ENCODE data around the gene UBE2QL1. TPM values are rescaled to one million over a fixed set of nuclear protein-coding genes. Genes with fewer than 3 reads are reported as not detected.

The UBE2QL1 gene
- total and polyA plus RNA-seq, 2 donors (not counting 1 experiment from before 2014, with no cell fraction given), result 0.33 to 1.7 TPM

GRCh38 chr5:6408627-6409446 is 39.8 kb upstream of the UBE2QL1 start:
- TF ChIP-seq EZH2 (IDR thresholded peaks at IDR 0.05; ENCODE audit: borderline replicate concordance, insufficient read depth, low read depth, low read length, poor library complexity, severe bottlenecking) (no peak), CTCF (IDR thresholded peaks at IDR 0.05) (no peak)
- no peak overlapping the region for H3K27ac ChIP-seq (ENCODE audit: low read length in 2 of 2)
- Mint-ChIP-seq H3K27me3 (peaks cover 23% of the 10 kb centered on the region), H3K4me1 (no peaks in the 10 kb centered on the region), H3K9me3 (ENCODE audit: insufficient read depth) (peaks cover 3% of the 10 kb centered on the region), H3K4me3 (no peak overlapping the region), H3K27ac (no peak overlapping the region)
- no peak overlapping the region for H3K4me3 ChIP-seq (ENCODE audit: control extremely low read depth in 1 of 5, extremely low read depth in 1 of 5, insufficient read depth in 1 of 5, low read depth in 2 of 5, low read length in 4 of 5)
- H3K9me3 ChIP-seq (ENCODE audit: control extremely low read depth in 1 of 3, control insufficient read depth in 2 of 3, insufficient read depth in 1 of 3, low read length in 2 of 3), result peaks cover 0 to 3% (median 0%) of the 10 kb centered on the region in 3 donors
- ATAC-seq (ENCODE audit: low read depth), result no peak
- no peak overlapping the region for H3K4me2 ChIP-seq (replicated peaks; ENCODE audit: low read depth, low read length, poor library complexity, severe bottlenecking)
- H2AFZ ChIP-seq (ENCODE audit: insufficient read depth, low read depth, low read length, poor library complexity, severe bottlenecking), result no peak overlapping the region
- no peaks in the 10 kb centered on the region for H3K4me1 ChIP-seq (ENCODE audit: control insufficient read depth in 2 of 2, insufficient read depth in 2 of 2, low read length in 2 of 2)
- H3K9ac ChIP-seq (ENCODE audit: low read length), result no peak overlapping the region
- POLR2A ChIA-PET, result no interaction called here
- no peak for DNase-seq
- CTCF ChIA-PET, result no interaction called here
- H3K79me2 ChIP-seq (ENCODE audit: control insufficient read depth, insufficient read depth, low read length), result no peaks in the 10 kb centered on the region
- no peaks in the 10 kb centered on the region for H4K20me1 ChIP-seq (ENCODE audit: control insufficient read depth, insufficient read depth, low read length, poor library complexity, severe bottlenecking)
- WGBS (ENCODE audit: insufficient coverage), result 83% methylated on average over 7 of the region's 8 CpGs
- intact Hi-C loops (cut with micrococcal nuclease), result no loop called here
- peaks cover 0 to 3% (median 1%) of the 10 kb centered on the region in 4 experiments for H3K27me3 ChIP-seq (replicated peaks in 1 of 4; ENCODE audit: control extremely low read depth in 1 of 4, control insufficient read depth in 3 of 4, insufficient read depth in 4 of 4, low read length in 3 of 4)
- no peaks in the 10 kb centered on the region for H3K36me3 ChIP-seq (replicated peaks in 1 of 2; ENCODE audit: control extremely low read depth in 1 of 2, control insufficient read depth in 1 of 2, extremely low read depth in 1 of 2, insufficient read depth in 2 of 2, low read length in 1 of 2)

GRCh38 chr5:6410421-6410820 is 38.2 kb upstream of the UBE2QL1 start:
- Mint-ChIP-seq H3K27me3 (peaks cover 26% of the 10 kb centered on the region), H3K4me3 (no peak overlapping the region), H3K9me3 (ENCODE audit: insufficient read depth) (peaks cover 3% of the 10 kb centered on the region), H3K27ac (no peak overlapping the region), H3K4me1 (no peaks in the 10 kb centered on the region)
- Histone ChIP-seq H3K27ac (ENCODE audit: low read length in 2 of 2) (no peak overlapping the region), H3K4me3 (ENCODE audit: control extremely low read depth in 1 of 5, extremely low read depth in 1 of 5, insufficient read depth in 1 of 5, low read depth in 2 of 5, low read length in 4 of 5) (no peak overlapping the region), H2AFZ (ENCODE audit: insufficient read depth, low read depth, low read length, poor library complexity, severe bottlenecking) (no peak overlapping the region), H4K20me1 (ENCODE audit: control insufficient read depth, insufficient read depth, low read length, poor library complexity, severe bottlenecking) (no peaks in the 10 kb centered on the region), H3K27me3 (replicated peaks in 1 of 4; ENCODE audit: control extremely low read depth in 1 of 4, control insufficient read depth in 3 of 4, insufficient read depth in 4 of 4, low read length in 3 of 4) (peaks cover 0 to 3% (median 1%) of the 10 kb centered on the region in 4 experiments), H3K79me2 (ENCODE audit: control insufficient read depth, insufficient read depth, low read length) (no peaks in the 10 kb centered on the region), H3K4me1 (ENCODE audit: control insufficient read depth in 2 of 2, insufficient read depth in 2 of 2, low read length in 2 of 2) (no peaks in the 10 kb centered on the region), H3K36me3 (replicated peaks in 1 of 2; ENCODE audit: control extremely low read depth in 1 of 2, control insufficient read depth in 1 of 2, extremely low read depth in 1 of 2, insufficient read depth in 2 of 2, low read length in 1 of 2) (no peaks in the 10 kb centered on the region), H3K9ac (ENCODE audit: low read length) (no peak overlapping the region), H3K4me2 (replicated peaks; ENCODE audit: low read depth, low read length, poor library complexity, severe bottlenecking) (no peak overlapping the region), H3K9me3 (ENCODE audit: control extremely low read depth in 1 of 3, control insufficient read depth in 2 of 3, insufficient read depth in 1 of 3, low read length in 2 of 3) (peaks cover 0 to 3% (median 0%) of the 10 kb centered on the region in 3 donors)
- 85% methylated on average over 5 of the region's 9 CpGs for WGBS (ENCODE audit: insufficient coverage)
- intact Hi-C loops (cut with micrococcal nuclease), result no loop called here
- TF ChIP-seq EZH2 (IDR thresholded peaks at IDR 0.05; ENCODE audit: borderline replicate concordance, insufficient read depth, low read depth, low read length, poor library complexity, severe bottlenecking) (no peak), CTCF (IDR thresholded peaks at IDR 0.05) (no peak)
- ChIA-PET CTCF (no interaction called here), POLR2A (no interaction called here)
- no peak for DNase-seq
- no peak for ATAC-seq (ENCODE audit: low read depth)
